OCI-M1 (cell line): ENCODE results near the gene DCDC2.
A peak's percentile ranks its signal among the peaks of the same experiment; 100 is the strongest.
"Not testable (repeated sequence)": the region's sequence is repeated elsewhere in the genome, so short reads cannot be mapped to it uniquely, and the experiment has no call there.

ENCODE experiments used
- DNase-seq: peaks from one replicate; lab custom pipeline; 2025; lab: John Stamatoyannopoulos, UW

Gene DCDC2

GRCh38 chr6:24378473-24379097 is 20.7 kb upstream of the DCDC2 start:
- no peak for DNase-seq

- DNase-seq, result no peak
These were observed 19.0 kb upstream of the DCDC2 start for GRCh38 chr6:24376871-24377270.

- no peak for DNase-seq
These were observed 16.8 kb upstream of the DCDC2 start for GRCh38 chr6:24374612-24375011.

GRCh38 chr6:24365103-24365633 is 7.3 kb upstream of the DCDC2 start:
- DNase-seq, result not testable (repeated sequence)

- not testable (repeated sequence) for DNase-seq
These were observed 4.5 kb upstream of the DCDC2 start for GRCh38 chr6:24362363-24362762.

- peak; percentile 84 for DNase-seq
These were observed 2.0 kb upstream of the DCDC2 start for GRCh38 chr6:24359640-24360454.

GRCh38 chr6:24358219-24358821 is 461 bp upstream of the DCDC2 start:
- DNase-seq, result no peak

- DNase-seq, result no peak
These were observed 1.4 kb downstream of the DCDC2 start for GRCh38 chr6:24356310-24356973.

- no peak for DNase-seq
These were observed 2.5 kb downstream of the DCDC2 start for GRCh38 chr6:24355393-24355792.

GRCh38 chr6:24353861-24354260 is 4.0 kb downstream of the DCDC2 start:
- no peak for DNase-seq

GRCh38 chr6:24352434-24352833 is 5.4 kb downstream of the DCDC2 start:
- DNase-seq, result no peak

- no peak for DNase-seq
These were observed 12.9 kb downstream of the DCDC2 start for GRCh38 chr6:24344976-24345375.

GRCh38 chr6:24340998-24341938 is 16.6 kb downstream of the DCDC2 start:
- no peak for DNase-seq

- DNase-seq, result no peak
These were observed 17.9 kb downstream of the DCDC2 start for GRCh38 chr6:24339932-24340331.

GRCh38 chr6:24334285-24334684 is 23.6 kb downstream of the DCDC2 start:
- no peak for DNase-seq

- DNase-seq, result no peak
These were observed 25.5 kb downstream of the DCDC2 start for GRCh38 chr6:24332317-24332716.

GRCh38 chr6:24330137-24330732 is 27.6 kb downstream of the DCDC2 start:
- DNase-seq, result no peak

- no peak for DNase-seq
These were observed 28.4 kb downstream of the DCDC2 start for GRCh38 chr6:24329451-24329850.

- DNase-seq, result no peak
These were observed 28.8 kb downstream of the DCDC2 start for GRCh38 chr6:24329022-24329421.

- DNase-seq, result no peak
These were observed 30.1 kb downstream of the DCDC2 start for GRCh38 chr6:24327756-24328155.

- no peak for DNase-seq
These were observed 31.9 kb downstream of the DCDC2 start for GRCh38 chr6:24325978-24326377.
